Thyroid gland (tissue), 4 donors: Measurements from ENCODE around the gene CEACAM6. TPM values are rescaled to one million over a fixed set of nuclear protein-coding genes. Genes with fewer than 3 reads are reported as not detected.
"Not testable (repeated sequence)": the region's sequence is repeated elsewhere in the genome, so short reads cannot be mapped to it uniquely, and the experiment has no call there.

Experiments used
- DNase-seq, 2 donors: peaks; one replicate each; pipeline ENCODE4 v3.0.0-alpha.2; 2019
- H3K27ac ChIP-seq, 3 donors: fragments of 200-600 bp; sonication (generic); 1 replicate in 2 of 3; 2 replicates in 1 of 3; pipeline ENCODE4 v1.5.1; 2016 to 2019; ENCODE audit warnings: mild to moderate bottlenecking in 1 of 3, moderate library complexity in 1 of 3
- H3K27me3 ChIP-seq: fragments of 200-600 bp; sonication (generic); one replicate; pipeline ENCODE4 v1.5.1; 2019
- H3K36me3 ChIP-seq, 2 donors: fragments of 200-600 bp; sonication (generic); one replicate each; pipeline ENCODE4 v1.5.1; 2016 to 2019
- H3K4me1 ChIP-seq, 2 donors: fragments of 200-600 bp; sonication (generic); one replicate each; pipeline ENCODE4 v1.5.1; 2017 to 2019
- H3K4me3 ChIP-seq, 3 donors: fragments of 200-600 bp; sonication (generic); replicated peaks in 1 of 3; 1 replicate in 2 of 3; 2 replicates in 1 of 3; pipeline ENCODE4 v1.5.1; 2016; ENCODE audit warnings: mild to moderate bottlenecking in 1 of 3
- H3K9me3 ChIP-seq: fragments of 200-600 bp; sonication (generic); one replicate; pipeline ENCODE4 v1.5.1; 2017
- POLR2A ChIP-seq, 2 donors: fragments of 450-650 bp; IDR thresholded peaks; one replicate each; pipeline ENCODE4 v1.6.1; 2017; ENCODE audit warnings: antibody characterized with exemption in 2 of 2, mild to moderate bottlenecking in 2 of 2, moderate library complexity in 1 of 2
- WGBS, 2 donors: methylation state at CpG; one replicate each; pipeline ENCODE4 v1.1.5; 2017; 5-methylcytosine and 5-hydroxymethylcytosine counted together
- intact Hi-C: fragments of 100-400 bp; cut with DNase I; formaldehyde crosslinking; loops from one replicate; pipeline ENCODE4 v1.15.1; 2023
- total RNA-seq, 4 donors: library from RNA; depleted of rRNA; stranded (reverse); fragments of >200 nt; gene quantifications; one replicate each; pipeline ENCODE4 v1.2.3, GENCODE V29; 2016
- TF ChIP-seq, protein P1 (sequence below), 6 experiments: fragments of 200-600 bp in 3 of 6; fragments of 450-650 bp in 3 of 6; sonication (generic) in 3 of 6; IDR thresholded peaks; one replicate each; pipeline ENCODE4 v1.5.1; 2016 to 2019; ENCODE audit warnings: antibody characterized with exemption in 6 of 6, mild to moderate bottlenecking in 2 of 6, inconsistent platforms in 1 of 6, moderate library complexity in 1 of 6

CEACAM6 gene
- total RNA-seq = under 1 TPM in 2 of 4 donors, not detected in 2; 0.11 to 0.13 TPM

DNA sequence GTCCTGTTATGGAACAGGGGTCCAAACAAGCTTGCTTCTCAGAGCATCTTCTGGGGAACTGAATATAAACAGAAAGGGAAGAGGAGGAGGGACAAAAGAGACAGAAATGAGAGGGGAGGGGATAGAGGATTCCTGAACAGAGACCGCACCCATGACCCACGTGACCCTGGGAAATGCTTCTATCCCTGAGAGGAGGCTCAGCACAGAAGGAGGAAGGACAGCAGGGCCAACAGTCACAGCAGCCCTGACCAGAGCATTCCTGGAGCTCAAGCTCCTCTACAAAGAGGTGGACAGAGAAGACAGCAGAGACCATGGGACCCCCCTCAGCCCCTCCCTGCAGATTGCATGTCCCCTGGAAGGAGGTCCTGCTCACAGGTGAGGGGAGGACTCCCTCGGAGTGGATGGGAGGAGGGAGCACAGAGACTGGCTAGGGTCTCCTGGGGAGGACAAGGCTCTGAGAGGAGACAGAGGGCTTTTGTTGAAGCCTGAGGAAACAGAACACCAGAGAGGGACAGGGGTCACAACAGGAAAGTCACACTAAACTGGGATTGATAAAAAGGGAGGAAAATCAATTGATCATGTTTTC lies at the start of gene CEACAM6:
Gene CEACAM6, plus strand, starts transcription at position 203 of the 586 bp plus-strand sequence. Its CDS starts 109 bp downstream, at position 312.
- H3K36me3 ChIP-seq = no peaks in the 10 kb centered on the region

DNA sequence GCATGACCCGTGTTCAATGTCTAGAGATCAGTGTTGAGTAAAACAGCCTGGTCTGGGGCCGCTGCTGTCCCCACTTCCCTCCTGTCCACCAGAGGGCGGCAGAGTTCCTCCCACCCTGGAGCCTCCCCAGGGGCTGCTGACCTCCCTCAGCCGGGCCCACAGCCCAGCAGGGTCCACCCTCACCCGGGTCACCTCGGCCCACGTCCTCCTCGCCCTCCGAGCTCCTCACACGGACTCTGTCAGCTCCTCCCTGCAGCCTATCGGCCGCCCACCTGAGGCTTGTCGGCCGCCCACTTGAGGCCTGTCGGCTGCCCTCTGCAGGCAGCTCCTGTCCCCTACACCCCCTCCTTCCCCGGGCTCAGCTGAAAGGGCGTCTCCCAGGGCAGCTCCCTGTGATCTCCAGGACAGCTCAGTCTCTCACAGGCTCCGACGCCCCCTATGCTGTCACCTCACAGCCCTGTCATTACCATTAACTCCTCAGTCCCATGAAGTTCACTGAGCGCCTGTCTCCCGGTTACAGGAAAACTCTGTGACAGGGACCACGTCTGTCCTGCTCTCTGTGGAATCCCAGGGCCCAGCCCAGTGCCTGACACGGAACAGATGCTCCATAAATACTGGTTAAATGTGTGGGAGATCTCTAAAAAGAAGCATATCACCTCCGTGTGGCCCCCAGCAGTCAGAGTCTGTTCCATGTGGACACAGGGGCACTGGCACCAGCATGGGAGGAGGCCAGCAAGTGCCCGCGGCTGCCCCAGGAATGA lies 48.4 kb upstream of the CEACAM6 start:
- no peaks in the 10 kb centered on the region for H3K9me3 ChIP-seq
- no peak overlapping the region for H3K27ac ChIP-seq
- TF ChIP-seq, protein P1, sequence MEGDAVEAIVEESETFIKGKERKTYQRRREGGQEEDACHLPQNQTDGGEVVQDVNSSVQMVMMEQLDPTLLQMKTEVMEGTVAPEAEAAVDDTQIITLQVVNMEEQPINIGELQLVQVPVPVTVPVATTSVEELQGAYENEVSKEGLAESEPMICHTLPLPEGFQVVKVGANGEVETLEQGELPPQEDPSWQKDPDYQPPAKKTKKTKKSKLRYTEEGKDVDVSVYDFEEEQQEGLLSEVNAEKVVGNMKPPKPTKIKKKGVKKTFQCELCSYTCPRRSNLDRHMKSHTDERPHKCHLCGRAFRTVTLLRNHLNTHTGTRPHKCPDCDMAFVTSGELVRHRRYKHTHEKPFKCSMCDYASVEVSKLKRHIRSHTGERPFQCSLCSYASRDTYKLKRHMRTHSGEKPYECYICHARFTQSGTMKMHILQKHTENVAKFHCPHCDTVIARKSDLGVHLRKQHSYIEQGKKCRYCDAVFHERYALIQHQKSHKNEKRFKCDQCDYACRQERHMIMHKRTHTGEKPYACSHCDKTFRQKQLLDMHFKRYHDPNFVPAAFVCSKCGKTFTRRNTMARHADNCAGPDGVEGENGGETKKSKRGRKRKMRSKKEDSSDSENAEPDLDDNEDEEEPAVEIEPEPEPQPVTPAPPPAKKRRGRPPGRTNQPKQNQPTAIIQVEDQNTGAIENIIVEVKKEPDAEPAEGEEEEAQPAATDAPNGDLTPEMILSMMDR (IDR thresholded peaks at IDR 0.05) = peak; percentile 35 to 68 (median 48)
- TF ChIP-seq POLR2A (IDR thresholded peaks at IDR 0.05) = no peak
- WGBS, 2 donors = 14 to 19% methylated on average over 18 to 26 of the region's 26 CpGs
- H3K36me3 ChIP-seq = no peaks in the 10 kb centered on the region
- peak; percentile 22 to 37 for DNase-seq
- no peak overlapping the region for H3K4me3 ChIP-seq
- no peaks in the 10 kb centered on the region for H3K4me1 ChIP-seq
- no peaks in the 10 kb centered on the region for H3K27me3 ChIP-seq
- intact Hi-C loops = no loop called here

More for the DNA sequence above, at the start of gene CEACAM6:
- intact Hi-C loops = no loop called here
- no peaks in the 10 kb centered on the region for H3K4me1 ChIP-seq
- no peaks in the 10 kb centered on the region for H3K27me3 ChIP-seq
- no peaks in the 10 kb centered on the region for H3K9me3 ChIP-seq
- DNase-seq = no peak
- TF ChIP-seq, protein P1 (IDR thresholded peaks at IDR 0.05) = no peak
- TF ChIP-seq POLR2A (IDR thresholded peaks at IDR 0.05) = no peak
- H3K4me3 ChIP-seq = no peak within 1 kb of the TSS
- 36 to 47% methylated on average over 3 of the region's 3 CpGs for WGBS, 2 donors
- H3K27ac ChIP-seq = no peak within 1 kb of the TSS

DNA sequence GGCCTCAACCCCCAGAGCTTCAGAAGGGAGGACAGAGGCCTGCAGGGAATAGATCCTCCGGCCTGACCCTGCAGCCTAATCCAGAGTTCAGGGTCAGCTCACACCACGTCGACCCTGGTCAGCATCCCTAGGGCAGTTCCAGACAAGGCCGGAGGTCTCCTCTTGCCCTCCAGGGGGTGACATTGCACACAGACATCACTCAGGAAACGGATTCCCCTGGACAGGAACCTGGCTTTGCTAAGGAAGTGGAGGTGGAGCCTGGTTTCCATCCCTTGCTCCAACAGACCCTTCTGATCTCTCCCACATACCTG lies 47.9 kb upstream of the CEACAM6 start:
- WGBS, 2 donors = 17 to 46% methylated on average over 1 to 5 of the region's 5 CpGs
- intact Hi-C loops = no loop called here
- no peak for DNase-seq
- no peak overlapping the region for H3K4me3 ChIP-seq
- no peaks in the 10 kb centered on the region for H3K4me1 ChIP-seq
- no peaks in the 10 kb centered on the region for H3K27me3 ChIP-seq
- no peak overlapping the region for H3K27ac ChIP-seq
- TF ChIP-seq, protein P1 (IDR thresholded peaks at IDR 0.05) = no peak
- no peak for TF ChIP-seq POLR2A (IDR thresholded peaks at IDR 0.05)
- H3K9me3 ChIP-seq = no peaks in the 10 kb centered on the region
- H3K36me3 ChIP-seq = no peaks in the 10 kb centered on the region

DNA sequence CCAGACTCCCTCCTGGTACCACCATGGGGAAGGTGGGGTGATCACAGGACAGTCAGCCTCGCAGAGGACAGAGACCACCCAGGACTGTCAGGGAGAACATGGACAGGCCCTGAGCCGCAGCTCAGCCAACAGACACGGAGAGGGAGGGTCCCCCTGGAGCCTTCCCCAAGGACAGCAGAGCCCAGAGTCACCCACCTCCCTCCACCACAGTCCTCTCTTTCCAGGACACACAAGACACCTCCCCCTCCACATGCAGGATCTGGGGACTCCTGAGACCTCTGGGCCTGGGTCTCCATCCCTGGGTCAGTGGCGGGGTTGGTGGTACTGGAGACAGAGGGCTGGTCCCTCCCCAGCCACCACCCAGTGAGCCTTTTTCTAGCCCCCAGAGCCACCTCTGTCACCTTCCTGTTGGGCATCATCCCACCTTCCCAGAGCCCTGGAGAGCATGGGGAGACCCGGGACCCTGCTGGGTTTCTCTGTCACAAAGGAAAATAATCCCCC lies 47.4 kb upstream of the CEACAM6 start:
- Histone ChIP-seq H3K9me3 (no peaks in the 10 kb centered on the region), H3K4me3 (no peak overlapping the region), H3K27me3 (no peaks in the 10 kb centered on the region), H3K27ac (no peak overlapping the region), H3K36me3 (no peaks in the 10 kb centered on the region), H3K4me1 (no peaks in the 10 kb centered on the region)
- WGBS, 2 donors = 77 to 81% methylated on average over 2 to 4 of the region's 5 CpGs
- no peak for TF ChIP-seq POLR2A (IDR thresholded peaks at IDR 0.05)
- TF ChIP-seq, protein P1 (IDR thresholded peaks at IDR 0.05) = no peak
- no peak for DNase-seq
- intact Hi-C loops = no loop called here

DNA sequence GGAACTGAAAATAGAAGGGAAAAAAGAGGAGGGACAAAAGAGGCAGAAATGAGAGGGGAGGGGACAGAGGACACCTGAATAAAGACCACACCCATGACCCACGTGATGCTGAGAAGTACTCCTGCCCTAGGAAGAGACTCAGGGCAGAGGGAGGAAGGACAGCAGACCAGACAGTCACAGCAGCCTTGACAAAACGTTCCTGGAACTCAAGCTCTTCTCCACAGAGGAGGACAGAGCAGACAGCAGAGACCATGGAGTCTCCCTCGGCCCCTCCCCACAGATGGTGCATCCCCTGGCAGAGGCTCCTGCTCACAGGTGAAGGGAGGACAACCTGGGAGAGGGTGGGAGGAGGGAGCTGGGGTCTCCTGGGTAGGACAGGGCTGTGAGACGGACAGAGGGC lies 46.8 kb upstream of the CEACAM6 start, which contains the start of gene CEACAM5:
Gene CEACAM5, plus strand, starts transcription at position 146 of the 400 bp plus-strand sequence. Its CDS starts 106 bp downstream, at position 252.
- Histone ChIP-seq H3K36me3 (no peaks in the 10 kb centered on the region), H3K4me1 (no peaks in the 10 kb centered on the region), H3K27ac (no peak within 1 kb of the TSS), H3K27me3 (no peaks in the 10 kb centered on the region), H3K9me3 (no peaks in the 10 kb centered on the region), H3K4me3 (no peak within 1 kb of the TSS)
- DNase-seq = no peak
- 40 to 47% methylated on average over 4 of the region's 4 CpGs for WGBS, 2 donors
- no peak for TF ChIP-seq POLR2A (IDR thresholded peaks at IDR 0.05)
- TF ChIP-seq, protein P1 (IDR thresholded peaks at IDR 0.05) = no peak
- intact Hi-C loops = no loop called here

DNA sequence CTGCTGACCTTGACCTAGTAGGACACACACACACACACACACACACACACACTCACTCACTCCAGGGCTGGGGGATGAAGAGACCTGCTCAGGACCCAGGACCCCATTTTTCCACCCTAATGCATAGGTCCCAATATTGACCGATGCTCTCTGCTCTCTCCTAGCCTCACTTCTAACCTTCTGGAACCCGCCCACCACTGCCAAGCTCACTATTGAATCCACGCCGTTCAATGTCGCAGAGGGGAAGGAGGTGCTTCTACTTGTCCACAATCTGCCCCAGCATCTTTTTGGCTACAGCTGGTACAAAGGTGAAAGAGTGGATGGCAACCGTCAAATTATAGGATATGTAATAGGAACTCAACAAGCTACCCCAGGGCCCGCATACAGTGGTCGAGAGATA lies 45.8 kb upstream of the CEACAM6 start:
- H3K9me3 ChIP-seq, DNase-seq, H3K4me3 ChIP-seq, intact Hi-C loops, H3K27ac ChIP-seq, H3K36me3 ChIP-seq, H3K27me3 ChIP-seq, H3K4me1 ChIP-seq: not testable (repeated sequence)
- WGBS, 2 donors = 89 to 92% methylated on average over 8 of the region's 8 CpGs
